ENCODE data around the gene ARL5A.
A peak's percentile ranks its signal among the peaks of the same experiment; 100 is the strongest.

Gene ARL5A

GRCh38 chr2:151765760-151766410, 62.3 kb downstream of the ARL5A start:
- no peak for DNase-seq

- no peak for DNase-seq
These were observed 65.5 kb downstream of the ARL5A start for GRCh38 chr2:151762694-151763093.

GRCh38 chr2:151761687-151762086, 66.5 kb downstream of the ARL5A start:
- DNase-seq = no peak

GRCh38 chr2:151761193-151761592, 67.0 kb downstream of the ARL5A start:
- DNase-seq = no peak

GRCh38 chr2:151760139-151760650, 68.0 kb downstream of the ARL5A start:
- DNase-seq = no peak

- DNase-seq = no peak
These were observed 69.5 kb downstream of the ARL5A start for GRCh38 chr2:151758744-151759143.

- peak; percentile 65 for DNase-seq
These were observed 70.4 kb downstream of the ARL5A start for GRCh38 chr2:151757861-151758260.

GRCh38 chr2:151756820-151757219, 71.4 kb downstream of the ARL5A start:
- DNase-seq = no peak

GRCh38 chr2:151754253-151754897, 73.8 kb downstream of the ARL5A start:
- no peak for DNase-seq

GRCh38 chr2:151753540-151753939, 74.7 kb downstream of the ARL5A start:
- DNase-seq = no peak

All from NCI-H345 (cell line).